Eye (tissue), 1 donor: Measurements from ENCODE around the gene C1GALT1C1L.
A peak's percentile ranks its signal among the peaks of the same experiment; 100 is the strongest.
"Not testable (repeated sequence)": the region's sequence is repeated elsewhere in the genome, so short reads cannot be mapped to it uniquely, and the experiment has no call there.

Source experiments
- DNase-seq: peaks from one replicate; pipeline ENCODE4 v3.0.0-alpha.2; 2015

Gene C1GALT1C1L

DNA sequence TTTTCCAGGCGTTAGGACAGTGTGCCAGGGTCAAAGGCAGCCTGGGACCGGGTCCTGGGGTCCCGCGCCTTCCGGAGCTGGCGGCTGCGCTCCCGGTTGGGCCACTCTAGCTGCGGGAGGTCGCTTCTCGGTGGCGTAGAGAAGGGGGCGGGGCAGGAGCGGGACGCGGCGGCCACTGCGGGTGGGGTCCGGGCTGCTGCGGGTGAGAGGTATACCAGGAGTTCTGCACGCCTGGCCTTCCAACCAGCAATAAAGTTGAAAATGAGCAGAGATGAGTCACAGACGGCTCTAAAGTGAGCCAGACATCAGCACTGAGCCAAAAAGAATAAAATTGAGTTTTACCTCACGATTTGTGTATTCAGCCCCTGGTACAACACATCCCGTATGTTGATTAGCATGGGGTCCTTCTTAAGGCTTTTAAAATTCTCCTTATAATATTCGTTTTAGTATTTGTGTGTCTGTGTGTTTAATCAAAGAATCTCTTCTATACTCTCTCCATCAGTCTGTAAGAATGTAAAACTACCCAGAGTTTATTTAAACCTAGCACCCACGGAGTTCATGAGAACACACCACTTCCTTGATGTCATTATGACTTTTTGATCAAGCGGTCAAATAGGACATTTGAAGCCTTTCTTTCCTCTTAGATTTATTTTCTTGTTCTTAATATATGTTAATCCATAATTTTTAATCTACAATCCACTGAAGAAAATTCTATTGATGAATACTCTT is at the start of gene C1GALT1C1L:
Gene C1GALT1C1L, minus strand, starts transcription at position 108 of the 729 bp plus-strand sequence. Its CDS starts 107 bp downstream, at position 1.
- peak; percentile 58 for DNase-seq

DNA sequence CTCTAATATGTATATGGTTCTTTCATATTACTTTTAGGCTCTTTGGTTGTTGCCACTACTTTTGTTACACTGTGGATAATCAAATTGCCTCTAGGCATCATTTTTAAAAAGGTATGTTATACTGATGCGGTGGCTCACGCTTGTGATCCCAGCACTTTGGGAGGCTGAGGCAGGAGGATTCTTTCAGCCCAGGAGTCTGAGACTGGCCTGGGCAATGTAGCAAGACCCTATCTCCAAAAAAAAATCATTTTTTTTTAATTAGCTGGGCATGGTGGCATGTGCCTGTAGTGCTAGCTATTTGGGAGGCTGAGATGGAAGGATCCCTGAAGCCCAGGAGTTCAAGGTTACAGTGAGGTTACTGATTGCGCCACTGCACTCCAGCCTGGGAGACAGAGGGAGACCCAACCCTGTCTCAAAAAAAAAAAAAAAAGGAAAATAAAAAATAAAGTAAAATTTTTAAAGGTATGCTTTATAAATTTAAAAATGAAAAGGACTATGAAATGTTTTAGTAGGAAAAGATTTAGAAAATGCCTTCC is 49.5 kb upstream of the C1GALT1C1L start:
- no peak for DNase-seq

DNA sequence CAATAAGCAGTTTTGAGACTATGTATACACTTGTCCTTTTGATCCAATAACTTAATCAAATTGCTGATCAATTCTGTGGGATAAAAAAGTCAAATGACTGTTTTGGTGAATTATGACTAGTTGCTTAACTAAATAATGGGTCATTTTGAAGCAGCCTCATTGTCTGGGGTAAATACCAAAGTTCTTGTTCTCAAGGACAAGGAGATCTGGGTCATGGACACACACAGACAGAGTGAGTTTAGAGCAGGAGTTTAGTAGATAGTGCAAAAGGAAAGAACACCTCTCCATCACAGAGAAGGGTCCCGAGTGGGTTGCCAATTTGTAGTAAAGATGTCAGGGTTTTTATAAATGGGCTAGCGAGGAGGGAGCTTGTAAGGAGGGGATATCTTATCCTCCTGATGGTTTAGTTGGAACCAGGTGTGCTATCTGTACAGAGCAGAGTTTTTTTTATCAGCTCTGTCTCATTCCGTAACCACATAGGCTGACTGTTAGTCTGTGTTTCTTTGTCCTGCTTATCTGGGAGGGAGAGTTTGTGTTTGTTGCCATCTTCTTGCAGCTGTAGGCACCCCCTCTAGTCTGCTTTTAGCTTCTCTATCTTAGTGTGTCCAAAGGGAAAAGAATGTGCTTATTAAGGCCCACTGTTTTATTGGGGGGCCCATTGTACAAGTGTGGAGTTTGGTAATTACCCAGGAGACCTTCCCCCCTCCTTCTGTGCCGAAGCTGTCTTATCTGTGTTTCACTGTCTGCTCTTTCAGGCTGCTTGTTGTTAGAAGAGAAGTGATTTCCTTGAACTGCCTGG is 48.7 kb upstream of the C1GALT1C1L start:
- peak; percentile 13 for DNase-seq

DNA sequence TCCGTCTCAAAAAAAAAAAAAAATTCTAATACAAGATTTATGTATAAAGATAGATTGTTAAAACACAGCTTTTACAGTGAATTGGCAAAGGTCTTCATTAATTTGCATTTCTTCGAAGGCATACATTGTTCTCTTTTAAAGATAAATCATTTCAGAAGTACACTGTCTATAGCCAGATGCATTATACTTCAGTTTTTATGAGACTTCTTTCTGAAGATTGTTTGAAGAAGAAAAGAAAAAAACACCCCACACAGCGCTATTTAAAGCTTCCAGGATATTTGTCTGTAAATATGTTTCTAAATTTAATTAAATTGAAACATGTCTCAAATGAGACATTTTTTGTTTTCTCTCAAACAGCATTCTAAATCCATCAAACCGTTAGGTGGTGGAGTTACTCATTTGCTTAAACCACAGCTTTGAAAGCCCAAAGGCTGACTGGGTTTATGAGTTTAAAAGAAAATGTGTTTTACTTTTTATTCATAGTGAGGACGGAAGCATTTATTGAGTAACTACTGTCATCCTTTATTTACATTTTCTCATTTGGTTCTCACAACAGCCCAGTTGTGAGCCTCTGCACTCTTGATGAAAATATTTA is 42.4 kb upstream of the C1GALT1C1L start:
- DNase-seq = no peak

DNA sequence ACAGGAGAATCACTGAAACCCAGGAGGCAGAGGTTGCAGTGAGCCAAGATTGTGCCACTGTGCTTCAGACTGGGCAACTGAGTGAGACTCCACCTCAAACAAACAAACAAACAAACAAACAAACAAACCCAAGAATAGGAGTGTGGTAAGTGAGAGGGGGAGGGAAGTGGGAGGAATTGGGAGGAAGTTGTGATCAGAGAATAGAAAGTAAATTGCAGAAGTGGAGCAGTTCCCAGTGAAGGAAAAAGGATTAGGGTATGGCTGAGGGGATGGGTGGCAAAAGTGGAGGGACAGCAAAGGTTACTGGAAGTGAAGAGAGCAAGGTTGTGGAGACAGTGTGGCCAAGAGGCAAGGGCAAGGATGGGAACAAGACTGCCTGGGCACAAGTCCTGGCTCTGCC is 41.1 kb upstream of the C1GALT1C1L start:
- no peak for DNase-seq

DNA sequence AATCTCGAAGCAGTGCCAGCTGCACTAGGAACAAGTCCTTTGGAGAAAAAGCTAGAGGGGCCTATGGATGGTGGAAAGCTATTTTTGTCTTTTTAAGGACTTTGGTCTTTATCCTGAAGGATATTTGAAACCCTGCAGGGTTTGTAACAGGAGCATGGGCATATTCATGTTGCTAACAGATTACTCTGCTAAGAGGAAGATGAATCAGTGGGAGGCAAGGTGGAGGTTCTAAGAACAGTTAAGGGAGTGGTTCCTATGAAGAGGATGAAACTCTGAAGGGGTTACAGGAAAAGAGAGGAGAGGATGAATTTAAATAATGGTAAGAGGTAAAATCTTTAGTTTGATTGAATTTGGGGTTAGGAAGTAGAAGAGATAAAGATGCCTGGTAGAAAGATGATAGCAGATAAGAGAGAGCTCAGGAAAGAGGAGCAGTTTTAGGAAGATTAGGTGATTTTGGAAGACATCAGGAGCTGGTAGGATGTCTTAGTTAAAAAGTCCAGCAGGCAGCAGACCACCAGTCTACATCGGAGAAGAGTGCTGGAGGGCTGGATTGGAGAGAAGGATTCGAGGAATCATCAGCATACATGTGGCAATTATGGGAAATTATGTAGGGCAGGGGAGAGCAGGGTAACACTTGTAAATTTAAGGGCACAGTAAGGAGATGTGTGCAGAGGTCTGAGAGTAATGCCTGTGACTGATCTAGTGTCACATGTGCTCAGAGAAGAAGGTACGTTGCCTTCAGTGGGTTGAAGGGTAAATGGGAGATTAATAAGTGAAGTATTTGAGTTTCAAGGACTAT is 39.3 kb upstream of the C1GALT1C1L start:
- DNase-seq = no peak

DNA sequence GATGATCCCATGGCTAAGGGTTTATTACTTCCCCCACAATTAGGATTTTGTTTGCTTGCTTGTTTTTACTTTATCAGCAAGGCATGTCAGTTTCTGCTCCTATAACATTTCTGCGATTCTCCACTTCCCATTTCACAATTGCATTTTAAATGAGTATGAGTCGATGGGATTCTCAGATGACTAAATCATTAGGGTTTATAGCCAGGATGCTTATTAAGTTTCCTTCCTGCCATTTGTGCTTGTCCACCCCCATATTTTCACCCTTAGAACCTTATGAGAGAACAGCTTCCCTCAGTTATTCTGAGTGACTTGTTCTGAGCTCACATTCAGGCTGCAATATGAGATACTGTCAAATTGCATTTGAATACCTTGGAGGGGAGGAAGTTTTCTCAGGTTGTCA is 37.9 kb upstream of the C1GALT1C1L start:
- DNase-seq = no peak

DNA sequence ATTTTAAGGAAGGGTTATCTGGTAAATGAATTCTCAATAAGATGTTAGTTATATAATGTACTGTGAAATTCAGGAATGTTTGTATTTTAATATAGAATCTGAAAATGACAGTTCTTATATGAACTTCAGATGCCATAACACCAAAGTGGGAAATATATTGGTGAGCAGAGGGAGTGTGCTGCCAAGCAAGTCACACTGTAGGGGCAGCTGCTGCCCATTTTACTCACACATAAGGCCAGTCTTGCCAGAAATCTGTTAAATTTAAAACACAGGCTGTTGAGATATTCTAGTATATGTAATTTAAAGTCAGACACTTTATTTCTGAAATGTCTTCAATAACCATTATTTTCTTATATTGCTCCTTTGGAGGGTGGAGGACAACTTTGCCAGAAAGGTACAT is 34.6 kb upstream of the C1GALT1C1L start:
- DNase-seq = no peak

DNA sequence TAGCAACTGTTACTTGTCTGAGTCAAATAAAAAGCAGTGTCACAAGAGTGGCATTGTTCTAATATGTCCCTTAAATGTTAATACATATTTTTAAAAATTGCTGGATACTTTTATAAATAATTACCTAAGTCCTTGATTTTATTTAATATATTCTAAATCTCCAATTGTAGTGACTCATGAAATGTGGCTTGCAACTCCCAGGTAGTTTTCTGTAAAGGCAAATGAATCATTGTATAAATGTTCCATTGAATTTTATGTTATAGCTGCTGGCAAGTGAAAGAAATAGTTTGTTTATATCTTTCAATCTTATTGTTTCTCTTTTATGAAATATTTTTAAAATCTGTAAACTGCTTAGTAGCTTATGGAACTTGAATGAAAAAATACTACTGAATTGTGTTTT is 32.7 kb upstream of the C1GALT1C1L start:
- DNase-seq = no peak

DNA sequence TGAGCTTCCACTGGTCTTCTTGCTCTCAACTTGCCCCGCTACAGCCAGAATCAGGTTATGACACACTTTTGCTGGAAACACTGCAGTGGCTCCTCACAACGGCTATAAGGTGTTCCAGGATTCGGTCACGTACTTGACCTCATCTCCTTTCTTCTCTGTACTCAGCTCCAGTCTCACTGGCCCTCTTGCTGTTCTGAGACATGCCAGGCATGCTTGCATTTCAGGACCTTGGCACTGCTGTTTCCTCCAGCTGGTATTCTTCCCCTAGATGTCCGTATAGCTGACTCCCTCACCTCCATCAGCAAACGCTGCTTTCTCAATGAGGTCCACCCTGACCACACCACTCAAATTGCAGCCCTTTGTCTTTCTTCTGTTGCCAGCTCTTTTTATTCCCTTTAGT is 31.9 kb upstream of the C1GALT1C1L start:
- DNase-seq = no peak

DNA sequence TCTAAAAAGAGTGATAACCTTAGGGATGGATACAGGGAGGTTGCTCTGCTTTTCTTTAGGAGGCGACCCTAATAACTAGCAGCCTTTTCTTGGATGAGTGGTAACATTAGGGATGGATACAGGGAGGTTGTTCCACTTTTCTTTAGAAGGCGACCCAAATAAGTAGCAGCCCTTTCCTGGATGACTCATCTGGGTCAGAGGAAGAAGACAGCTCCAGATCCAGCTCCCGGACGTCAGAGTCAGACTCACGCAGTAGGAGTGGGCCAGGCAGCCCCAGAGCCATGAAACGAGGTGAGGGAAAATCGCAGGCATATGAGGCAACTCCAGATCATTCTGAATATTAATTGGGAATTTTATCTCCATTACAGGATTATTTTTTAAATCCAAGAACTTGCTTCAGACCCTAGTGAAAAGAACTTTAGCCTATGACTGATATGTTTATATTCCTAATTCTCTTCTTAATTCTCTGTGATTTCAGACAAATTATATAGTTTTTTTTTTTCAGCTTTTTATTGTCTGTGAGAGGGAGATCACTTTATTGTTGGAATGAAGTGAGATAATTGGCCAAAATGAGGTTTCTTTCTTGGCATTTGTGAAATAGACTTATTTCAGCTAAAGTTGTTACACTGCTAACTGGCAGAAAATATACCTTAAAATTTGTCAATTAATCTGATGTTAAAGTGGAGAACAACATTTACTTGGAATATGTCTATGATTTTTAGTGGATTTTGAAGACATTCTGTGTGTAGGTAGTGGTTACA is 31.2 kb upstream of the C1GALT1C1L start:
- no peak for DNase-seq

DNA sequence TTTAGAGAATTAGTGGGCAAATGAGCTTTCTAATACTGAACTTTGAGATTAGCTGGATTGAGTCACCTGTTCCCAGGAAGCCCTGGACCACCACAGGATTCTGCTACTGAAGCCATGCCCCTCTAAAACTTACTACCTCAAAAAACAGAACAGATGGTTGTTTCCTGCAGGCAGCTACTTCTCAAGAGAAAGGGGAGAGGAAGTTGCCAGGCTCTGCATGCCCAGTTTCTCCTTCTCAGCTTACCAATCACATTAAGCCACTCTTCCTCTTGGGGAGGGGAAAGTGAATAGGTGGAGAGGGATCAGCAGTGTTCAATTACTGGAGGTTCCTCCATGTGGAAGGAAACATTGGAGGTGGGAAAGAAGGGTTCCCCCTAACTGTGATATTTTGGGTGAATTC is 24.9 kb upstream of the C1GALT1C1L start:
- no peak for DNase-seq

DNA sequence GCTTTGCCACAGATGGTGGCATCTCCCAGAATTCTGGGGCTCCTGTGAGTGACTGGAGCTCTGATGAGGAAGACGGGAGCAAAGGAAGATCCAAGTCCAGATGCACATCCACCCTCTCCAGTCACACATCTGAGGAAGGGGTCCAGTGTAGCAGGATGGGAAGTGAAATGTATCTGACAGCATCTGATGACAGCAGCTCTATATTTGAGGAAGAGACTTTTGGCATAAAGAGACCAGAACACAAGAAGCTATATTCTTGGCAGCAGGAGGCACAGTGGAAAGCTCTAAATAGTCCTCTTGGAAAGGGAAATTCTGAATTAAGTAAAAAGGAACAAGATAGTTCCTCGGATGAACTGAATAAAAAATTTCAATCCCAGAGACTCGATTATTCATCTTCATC is 23.5 kb upstream of the C1GALT1C1L start:
- no peak for DNase-seq

DNA sequence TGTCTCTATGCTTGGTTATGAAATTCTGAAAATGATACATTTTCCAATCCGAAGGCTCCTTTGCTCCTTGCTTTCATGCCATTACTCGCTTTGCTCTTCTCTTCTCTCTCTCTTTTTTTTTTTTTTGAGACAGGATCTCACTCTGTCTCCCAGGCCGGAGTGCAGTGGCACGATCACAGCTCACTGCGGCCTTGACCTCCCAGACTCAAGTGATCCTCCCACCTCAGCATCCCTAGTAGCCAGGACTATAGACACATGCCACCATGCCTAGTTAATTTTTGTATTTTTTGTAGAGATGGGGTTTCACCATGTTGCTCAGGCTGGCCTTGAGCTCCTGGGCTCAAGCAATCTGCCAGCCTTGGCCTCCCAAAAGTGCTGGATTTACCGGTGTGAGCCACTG is 21.9 kb upstream of the C1GALT1C1L start:
- DNase-seq = not testable (repeated sequence)

DNA sequence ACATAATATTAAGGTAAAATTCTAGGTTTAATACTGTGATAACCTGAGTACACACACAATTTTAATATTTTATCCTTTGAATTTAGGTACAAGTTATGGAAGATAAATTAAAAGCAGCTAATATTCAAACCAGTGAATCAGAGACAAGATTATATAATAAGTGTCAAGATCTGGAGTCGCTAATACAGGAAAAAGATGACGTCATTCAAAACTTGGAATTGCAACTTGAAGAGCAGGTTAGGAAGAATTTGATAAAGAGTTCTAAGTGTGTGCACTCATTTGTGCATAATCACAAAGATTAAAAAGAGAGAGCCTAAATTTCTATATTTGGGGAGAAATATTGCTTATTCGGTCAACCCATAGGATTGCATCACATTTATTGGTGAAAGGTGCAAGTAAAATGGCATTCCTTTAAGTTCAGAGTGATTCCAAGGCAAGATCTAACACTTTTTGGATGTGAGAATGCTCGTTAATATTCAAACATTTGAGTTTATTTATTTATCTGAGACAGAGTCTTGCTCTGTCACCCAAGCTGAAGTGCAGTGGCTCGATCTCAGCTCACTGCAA is 16.3 kb upstream of the C1GALT1C1L start:
- no peak for DNase-seq

DNA sequence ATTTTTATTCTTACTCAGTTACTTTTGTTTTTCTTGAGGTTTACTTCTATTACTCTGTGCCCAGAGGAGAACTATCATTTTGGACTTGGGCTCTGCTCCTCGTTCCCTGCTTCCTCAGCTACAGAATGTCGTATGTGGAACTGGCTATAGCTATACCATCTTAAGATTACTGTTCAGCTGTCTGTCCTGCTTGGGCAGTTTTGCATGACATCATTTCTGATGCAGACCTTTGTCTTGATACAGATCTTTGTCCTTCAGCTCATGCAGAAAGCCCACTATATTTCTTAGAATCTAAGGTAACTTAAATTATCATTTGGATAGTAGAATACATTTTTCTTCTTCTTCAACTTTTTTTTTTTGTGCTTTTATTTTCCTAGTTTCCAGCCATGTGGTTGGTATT is 13.8 kb upstream of the C1GALT1C1L start:
- DNase-seq = no peak

DNA sequence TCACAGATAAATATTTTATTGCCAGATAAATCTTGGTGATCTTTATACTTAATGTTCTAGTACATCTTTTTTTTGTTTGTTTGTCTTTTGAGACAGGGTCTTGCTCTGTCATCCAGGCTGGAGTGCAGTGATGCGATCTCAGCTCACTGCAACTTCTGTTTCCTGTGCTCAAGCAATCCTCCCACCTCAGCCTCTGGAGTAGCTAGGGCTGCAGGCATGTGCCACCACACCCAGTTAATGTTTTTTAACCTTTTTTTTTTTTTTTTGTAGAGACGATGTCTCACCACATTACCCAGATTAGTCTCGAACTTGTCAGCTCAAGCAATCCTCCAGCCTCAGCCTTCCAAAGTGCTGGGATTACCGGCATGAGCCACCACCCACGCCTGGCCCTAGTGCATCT is 9.1 kb upstream of the C1GALT1C1L start:
- DNase-seq = no peak

DNA sequence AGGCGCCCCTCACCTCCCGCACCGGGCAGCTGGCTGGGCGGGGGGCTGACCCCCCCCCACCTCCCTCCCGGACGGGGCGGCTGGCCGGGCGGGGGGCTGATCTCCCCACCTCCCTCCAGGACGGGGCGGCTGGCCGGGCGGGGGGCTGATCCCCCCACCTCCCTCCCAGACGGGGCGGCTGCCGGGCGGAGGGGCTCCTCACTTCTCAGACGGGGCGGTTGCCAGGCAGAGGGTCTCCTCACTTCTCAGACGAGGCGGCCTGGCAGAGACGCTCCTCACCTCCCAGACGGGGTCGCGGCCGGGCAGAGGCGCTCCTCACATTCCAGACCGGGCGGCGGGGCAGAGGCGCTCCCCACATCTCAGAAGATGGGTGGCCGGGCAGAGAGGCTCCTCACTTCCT is 1.6 kb upstream of the C1GALT1C1L start:
- DNase-seq = not testable (repeated sequence)

DNA sequence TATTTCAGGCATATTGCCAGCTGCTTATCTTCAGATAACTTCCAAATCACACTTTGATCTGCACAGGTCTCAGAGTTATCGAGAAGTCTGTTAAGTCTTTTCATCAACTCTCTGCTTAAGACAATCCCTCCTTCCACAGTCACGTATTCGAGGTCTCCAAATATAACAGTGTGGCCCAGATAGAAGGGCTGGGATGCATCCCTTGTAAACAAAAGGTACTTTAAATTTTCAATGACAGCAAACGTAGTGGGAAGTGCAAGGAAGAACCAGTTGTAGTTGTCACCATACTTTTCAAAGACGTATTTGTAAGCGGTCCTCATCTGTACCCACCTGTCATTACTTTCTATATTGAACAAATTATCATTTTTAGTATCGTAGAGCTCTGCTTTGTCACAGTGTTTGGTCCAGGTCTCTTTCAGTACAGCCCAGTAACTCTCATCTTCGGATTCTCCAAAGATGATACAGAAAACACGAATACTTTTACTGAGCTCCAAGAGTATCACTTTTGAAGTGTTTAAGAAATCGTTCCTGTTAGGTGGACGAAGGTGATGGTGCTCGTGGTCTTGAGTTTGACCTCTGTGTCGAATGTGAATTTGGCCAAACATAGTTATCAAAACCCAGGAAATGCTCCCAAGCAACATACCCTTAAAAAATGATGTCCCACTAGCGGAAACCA is 445 bp downstream of the C1GALT1C1L start:
- no peak for DNase-seq

DNA sequence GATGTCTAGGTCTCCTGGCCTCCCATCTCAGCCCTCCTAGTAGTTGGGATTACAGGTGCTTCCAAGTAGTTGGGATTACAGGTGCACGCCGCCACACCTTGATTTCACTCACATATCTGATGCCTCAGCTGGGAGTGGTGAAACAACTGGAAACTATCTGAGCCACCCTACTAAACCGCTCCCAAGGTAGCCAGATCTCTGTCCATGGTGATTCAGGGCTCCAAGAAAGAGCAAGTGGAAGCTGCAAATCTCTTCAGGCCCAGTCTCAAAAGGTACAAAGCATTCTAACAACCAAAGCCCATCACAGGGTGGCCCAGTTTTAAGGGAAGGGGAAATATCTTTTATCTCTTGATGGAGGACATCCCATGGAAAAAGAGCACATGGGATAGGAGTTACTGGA is 19.0 kb downstream of the C1GALT1C1L start:
- no peak for DNase-seq

DNA sequence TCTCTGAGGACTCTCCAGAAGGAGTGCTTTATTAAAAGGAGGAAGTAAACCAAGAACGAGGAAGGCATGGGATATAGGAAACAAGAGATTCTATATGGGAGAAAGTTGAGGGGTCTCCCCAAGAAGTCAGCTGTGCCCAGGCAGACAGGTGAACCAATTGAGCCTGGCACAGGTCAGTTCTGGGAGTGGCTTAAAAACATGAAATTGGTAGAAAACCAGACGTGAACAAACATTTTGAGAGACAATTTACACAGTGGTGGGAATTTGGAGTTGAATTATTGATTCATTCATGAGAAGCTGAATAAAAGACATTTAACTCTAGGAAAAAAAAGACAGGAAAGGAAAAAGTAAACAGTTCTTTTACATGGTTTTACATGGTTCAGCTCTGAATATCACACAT is 22.7 kb downstream of the C1GALT1C1L start:
- no peak for DNase-seq
